ENCODE data around the gene ITPR3. TPM values are rescaled to one million over a fixed set of nuclear protein-coding genes. Genes with fewer than 3 reads are reported as not detected.

ITPR3 gene
- total and polyA plus RNA-seq, 5 donors = 4.7 to 9.1 (median 6.4) TPM

Small RNA genes within 50 kb of the gene (microRNA-seq; reads per million reads assigned to microRNA genes)
- gene MIR3934 = 1.1 to 1.7 reads per million in 2 donors

Other genes with a start within 250 kb of the ITPR3 start
- gene KIFC1, start 229.5 kb upstream of the ITPR3 start, total RNA-seq = 1 to 10 TPM in 2 of 4 donors, under 1 TPM in 1, not detected in 1; 0.62 to 1.2 (median 1.1) TPM
- 0.16 TPM for gene KIFC1, start 229.5 kb upstream of the ITPR3 start, polyA plus RNA-seq
- 10 to 100 TPM; 55.5 to 70.6 (median 65.4) TPM for gene PHF1, start 210.3 kb upstream of the ITPR3 start, total RNA-seq
- gene PHF1, start 210.3 kb upstream of the ITPR3 start, polyA plus RNA-seq = 76.4 TPM
- 100 to 1,000 TPM; 128 to 177 (median 133) TPM for gene CUTA, start 203.2 kb upstream of the ITPR3 start, total RNA-seq
- 170 TPM for gene CUTA, start 203.2 kb upstream of the ITPR3 start, polyA plus RNA-seq
- gene SYNGAP1, start 201.3 kb upstream of the ITPR3 start, total RNA-seq = 10 to 100 TPM in 1 of 4 donors, 1 to 10 TPM in 3; 8.6 to 13.2 (median 9.0) TPM
- 8.0 TPM for gene SYNGAP1, start 201.3 kb upstream of the ITPR3 start, polyA plus RNA-seq
- 1 to 10 TPM; 3.9 to 4.9 (median 4.3) TPM for gene ZBTB9, start 166.7 kb upstream of the ITPR3 start, total RNA-seq
- gene ZBTB9, start 166.7 kb upstream of the ITPR3 start, polyA plus RNA-seq = 2.8 TPM
- 10 to 100 TPM; 14.6 to 17.8 (median 16.7) TPM for gene BAK1, start 41.0 kb upstream of the ITPR3 start, total RNA-seq
- gene BAK1, start 41.0 kb upstream of the ITPR3 start, polyA plus RNA-seq = 17.1 TPM
- 100 to 1,000 TPM; 188 to 264 (median 233) TPM for gene UQCC2, start 90.4 kb downstream of the ITPR3 start, total RNA-seq
- gene UQCC2, start 90.4 kb downstream of the ITPR3 start, polyA plus RNA-seq = 376 TPM
- 10 to 100 TPM in 3 of 4 donors, 1 to 10 TPM in 1; 10.0 to 44.4 (median 27.1) TPM for gene IP6K3, start 125.6 kb downstream of the ITPR3 start, total RNA-seq
- 14.4 TPM for gene IP6K3, start 125.6 kb downstream of the ITPR3 start, polyA plus RNA-seq
- gene LEMD2, start 167.8 kb downstream of the ITPR3 start, total RNA-seq = 10 to 100 TPM; 29.5 to 34.6 (median 32.9) TPM
- 33.2 TPM for gene LEMD2, start 167.8 kb downstream of the ITPR3 start, polyA plus RNA-seq
- not detected for gene MLN, start 182.7 kb downstream of the ITPR3 start, total RNA-seq
- gene MLN, start 182.7 kb downstream of the ITPR3 start, polyA plus RNA-seq = not detected